ENCODE data around the gene SUPT4H1. TPM values are rescaled to one million over a fixed set of nuclear protein-coding genes. Genes with fewer than 3 reads are reported as not detected.

Gene SUPT4H1
- total RNA-seq, 4 donors from 2014 or later = 34.5 to 38.0 (median 35.2) TPM

DNA sequence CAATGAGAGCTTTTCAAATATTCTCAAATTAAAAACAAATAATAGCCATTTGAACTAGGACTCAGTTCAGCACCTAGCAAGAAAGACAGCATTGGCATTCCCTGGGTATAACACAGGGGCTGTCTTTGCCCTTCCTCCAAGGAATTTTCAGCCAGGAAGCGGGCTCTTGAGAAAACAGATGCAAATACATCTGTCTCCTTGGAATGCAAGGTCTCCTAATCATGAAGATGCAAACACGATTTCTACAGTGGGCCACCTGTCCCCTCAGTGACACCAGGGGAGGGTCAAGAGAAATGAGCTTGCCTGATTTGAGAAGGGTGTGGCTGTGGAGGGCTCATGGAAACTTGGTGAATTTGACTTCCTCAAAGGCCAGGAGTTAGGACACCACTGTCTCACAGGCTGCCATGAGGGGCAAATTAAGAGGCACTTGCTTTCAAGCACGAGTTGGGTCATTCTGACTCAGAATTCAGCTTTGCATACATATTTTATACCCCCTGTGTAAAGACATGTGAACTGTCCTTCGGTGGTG is 24.5 kb upstream of the SUPT4H1 start:
- DNase-seq (ENCODE audit: low spot score in 2 of 2) = no peak
- H3K4me3 ChIP-seq = no peak overlapping the region
- no peaks in the 10 kb centered on the region for H3K4me1 ChIP-seq
- H3K27me3 ChIP-seq = no peaks in the 10 kb centered on the region
- no peaks in the 10 kb centered on the region for H3K9me3 ChIP-seq
- H3K36me3 ChIP-seq = no peaks in the 10 kb centered on the region
- H3K27ac ChIP-seq = no peak overlapping the region
- 60 to 62% methylated on average over 4 of the region's 4 CpGs for WGBS, 2 donors
- TF ChIP-seq POLR2A (IDR thresholded peaks at IDR 0.05) (no peak), EP300 (IDR thresholded peaks at IDR 0.05) (no peak)
- TF ChIP-seq, protein P1, sequence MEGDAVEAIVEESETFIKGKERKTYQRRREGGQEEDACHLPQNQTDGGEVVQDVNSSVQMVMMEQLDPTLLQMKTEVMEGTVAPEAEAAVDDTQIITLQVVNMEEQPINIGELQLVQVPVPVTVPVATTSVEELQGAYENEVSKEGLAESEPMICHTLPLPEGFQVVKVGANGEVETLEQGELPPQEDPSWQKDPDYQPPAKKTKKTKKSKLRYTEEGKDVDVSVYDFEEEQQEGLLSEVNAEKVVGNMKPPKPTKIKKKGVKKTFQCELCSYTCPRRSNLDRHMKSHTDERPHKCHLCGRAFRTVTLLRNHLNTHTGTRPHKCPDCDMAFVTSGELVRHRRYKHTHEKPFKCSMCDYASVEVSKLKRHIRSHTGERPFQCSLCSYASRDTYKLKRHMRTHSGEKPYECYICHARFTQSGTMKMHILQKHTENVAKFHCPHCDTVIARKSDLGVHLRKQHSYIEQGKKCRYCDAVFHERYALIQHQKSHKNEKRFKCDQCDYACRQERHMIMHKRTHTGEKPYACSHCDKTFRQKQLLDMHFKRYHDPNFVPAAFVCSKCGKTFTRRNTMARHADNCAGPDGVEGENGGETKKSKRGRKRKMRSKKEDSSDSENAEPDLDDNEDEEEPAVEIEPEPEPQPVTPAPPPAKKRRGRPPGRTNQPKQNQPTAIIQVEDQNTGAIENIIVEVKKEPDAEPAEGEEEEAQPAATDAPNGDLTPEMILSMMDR (IDR thresholded peaks at IDR 0.05) = no peak

DNA sequence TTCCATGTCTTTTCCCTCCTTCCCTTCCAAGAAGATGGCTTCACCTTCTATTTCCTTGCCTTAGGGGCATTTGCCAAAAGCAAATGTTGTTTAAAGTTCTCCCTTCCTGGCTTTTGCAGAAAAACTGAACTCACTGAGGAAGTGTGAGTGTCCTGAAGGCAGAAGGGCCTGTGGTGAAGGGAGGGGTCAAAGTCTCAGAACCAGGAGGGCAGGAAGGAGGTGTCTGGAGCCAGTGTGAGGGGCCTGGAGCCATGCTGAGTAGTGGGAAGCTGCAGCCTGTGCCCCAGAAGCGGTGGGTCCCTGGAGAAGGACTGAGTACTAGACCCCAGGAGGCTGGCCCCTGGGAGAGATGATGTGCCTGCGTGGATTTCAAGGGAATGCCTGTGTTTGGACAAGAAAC is 23.8 kb upstream of the SUPT4H1 start:
- DNase-seq (ENCODE audit: low spot score in 2 of 2) = no peak
- Histone ChIP-seq H3K27me3 (no peaks in the 10 kb centered on the region), H3K4me3 (no peak overlapping the region), H3K27ac (no peak overlapping the region), H3K4me1 (no peaks in the 10 kb centered on the region), H3K36me3 (no peaks in the 10 kb centered on the region), H3K9me3 (no peaks in the 10 kb centered on the region)
- WGBS, 2 donors = 53 to 61% methylated on average over 2 of the region's 2 CpGs
- TF ChIP-seq POLR2A (IDR thresholded peaks at IDR 0.05) (no peak), EP300 (IDR thresholded peaks at IDR 0.05) (no peak)
- TF ChIP-seq, protein P1 (IDR thresholded peaks at IDR 0.05) = no peak

DNA sequence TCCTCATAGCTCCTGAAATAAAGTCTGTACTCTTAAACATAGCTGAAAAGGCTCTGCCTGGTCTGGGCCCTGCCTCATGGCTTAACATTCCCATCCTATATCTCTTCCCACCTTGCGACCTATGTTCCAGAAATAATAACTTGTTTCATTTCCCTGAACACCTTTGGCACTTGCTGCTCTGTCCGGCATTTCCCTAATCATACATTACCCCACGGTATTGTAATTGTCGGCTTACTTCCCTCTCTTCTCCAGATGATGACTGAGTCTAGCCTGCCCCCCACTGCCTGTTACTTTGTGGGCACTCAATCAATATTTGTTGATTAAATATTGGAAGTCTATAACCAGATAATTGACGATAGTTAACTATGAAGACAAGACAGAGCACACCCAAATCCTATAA is 23.3 kb upstream of the SUPT4H1 start:
- Histone ChIP-seq H3K4me1 (no peaks in the 10 kb centered on the region), H3K4me3 (no peak overlapping the region), H3K9me3 (no peaks in the 10 kb centered on the region), H3K27ac (no peak overlapping the region), H3K27me3 (no peaks in the 10 kb centered on the region), H3K36me3 (no peaks in the 10 kb centered on the region)
- DNase-seq (ENCODE audit: low spot score in 2 of 2) = no peak
- 69 to 80% methylated on average over 5 of the region's 5 CpGs for WGBS, 2 donors
- TF ChIP-seq, protein P1 (IDR thresholded peaks at IDR 0.05) = no peak
- TF ChIP-seq POLR2A (IDR thresholded peaks at IDR 0.05) (no peak), EP300 (IDR thresholded peaks at IDR 0.05) (no peak)

DNA sequence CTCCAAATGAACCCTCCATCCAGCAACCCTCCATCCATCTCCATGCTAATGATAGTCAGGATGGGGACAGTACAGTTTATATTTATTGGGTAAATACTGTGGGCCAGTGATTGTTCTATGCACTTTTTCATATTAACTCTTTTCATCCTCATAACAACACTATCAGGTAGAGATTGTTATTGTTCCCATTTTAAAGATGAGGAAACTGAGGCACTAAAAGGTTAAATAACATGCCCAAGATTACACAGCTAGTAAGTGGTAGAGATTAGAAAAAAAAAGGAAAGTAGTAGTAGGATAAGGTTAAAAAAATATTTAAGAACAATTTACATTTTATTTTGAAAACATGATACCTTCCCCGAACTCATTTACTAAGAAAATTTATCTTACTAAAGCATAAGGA is 21.9 kb upstream of the SUPT4H1 start:
- DNase-seq (ENCODE audit: low spot score in 2 of 2) = no peak
- Histone ChIP-seq H3K36me3 (no peaks in the 10 kb centered on the region), H3K9me3 (no peaks in the 10 kb centered on the region), H3K27ac (no peak overlapping the region), H3K4me3 (no peak overlapping the region), H3K27me3 (no peaks in the 10 kb centered on the region), H3K4me1 (no peaks in the 10 kb centered on the region)
- 87% methylated on average over 1 of the region's 1 CpG for WGBS, 2 donors
- no peak for TF ChIP-seq POLR2A (IDR thresholded peaks at IDR 0.05)
- no peak for TF ChIP-seq EP300 (IDR thresholded peaks at IDR 0.05)
- TF ChIP-seq, protein P1 (IDR thresholded peaks at IDR 0.05) = no peak

DNA sequence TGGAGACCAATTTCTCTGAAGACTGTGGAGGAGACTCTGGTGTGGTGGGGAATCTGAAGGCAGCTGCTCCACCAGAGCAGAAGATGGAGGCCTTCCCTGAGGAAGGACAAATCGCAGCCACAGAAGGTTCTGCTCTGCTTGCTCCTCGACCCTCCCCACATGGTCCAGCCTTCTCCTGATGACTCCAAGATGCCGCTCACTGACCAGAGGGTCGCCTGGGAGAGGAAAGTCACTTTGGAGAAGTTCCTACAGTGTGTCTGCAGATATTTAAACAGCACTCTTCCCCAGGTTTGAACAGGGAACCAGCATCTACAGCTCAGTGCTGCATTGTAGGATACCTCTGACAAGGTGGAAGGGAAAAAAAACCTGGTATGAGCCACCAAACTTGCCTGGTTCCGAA is 21.0 kb upstream of the SUPT4H1 start:
- no peak for TF ChIP-seq POLR2A (IDR thresholded peaks at IDR 0.05)
- no peak for TF ChIP-seq EP300 (IDR thresholded peaks at IDR 0.05)
- TF ChIP-seq, protein P1 (IDR thresholded peaks at IDR 0.05) = no peak
- Histone ChIP-seq H3K4me3 (no peak overlapping the region), H3K36me3 (no peaks in the 10 kb centered on the region), H3K27ac (no peak overlapping the region), H3K9me3 (no peaks in the 10 kb centered on the region), H3K4me1 (no peaks in the 10 kb centered on the region), H3K27me3 (no peaks in the 10 kb centered on the region)
- 84 to 87% methylated on average over 5 of the region's 5 CpGs for WGBS, 2 donors
- no peak for DNase-seq (ENCODE audit: low spot score in 2 of 2)
